Fibroblast of lung (primary cell): ENCODE results near the gene SLC37A1. TPM values are rescaled to one million over a fixed set of nuclear protein-coding genes. Genes with fewer than 3 reads are reported as not detected.

Source experiments
- DNase-seq, 2 donors: peaks; one replicate each; pipeline versions ENCODE4 v3.0.0 to v3.0.0-alpha.2; 2010; ENCODE audit warnings: low read depth in 2 of 2
- H2AFZ ChIP-seq: 2 replicates; pipeline ENCODE4 v1.5.1; 2012; ENCODE audit warnings: low read length, control low read depth, inconsistent platforms
- H3K27ac ChIP-seq: 2 replicates; pipeline ENCODE4 v1.5.1; 2011; ENCODE audit warnings: low read length, control low read depth; ENCODE audit not compliant: insufficient read depth
- H3K27me3 ChIP-seq: 2 replicates; pipeline ENCODE4 v1.5.1; 2011; ENCODE audit warnings: mild to moderate bottlenecking, low read length; ENCODE audit not compliant: control insufficient read depth, insufficient read depth
- H3K36me3 ChIP-seq: 2 replicates; pipeline ENCODE4 v1.5.1; 2011; ENCODE audit warnings: low read length; ENCODE audit not compliant: control insufficient read depth, insufficient read depth
- H3K4me1 ChIP-seq: 2 replicates; pipeline ENCODE4 v1.5.1; 2011; ENCODE audit warnings: low read length; ENCODE audit not compliant: control insufficient read depth, insufficient read depth; ENCODE audit errors: extremely low read depth
- H3K4me2 ChIP-seq: 2 replicates; pipeline ENCODE4 v1.5.1; 2011; ENCODE audit warnings: low read length, control low read depth; ENCODE audit not compliant: insufficient read depth; ENCODE audit errors: extremely low read depth
- H3K4me3 ChIP-seq, 4 experiments: fragments of 200-600 bp in 1 of 4; sonication (generic) in 1 of 4; replicated peaks in 1 of 4; 2 replicates each; pipeline ENCODE4 v1.5.1; 2011 to 2016; ENCODE audit warnings: low read length in 4 of 4, low read depth in 3 of 4, mild to moderate bottlenecking in 3 of 4, control low read depth in 2 of 4, inconsistent platforms in 1 of 4, mixed read lengths in 1 of 4; ENCODE audit not compliant: insufficient read depth in 1 of 4; ENCODE audit errors: control extremely low read depth in 1 of 4
- H3K79me2 ChIP-seq: 2 replicates; pipeline ENCODE4 v1.5.1; 2012; ENCODE audit warnings: mild to moderate bottlenecking, low read length, inconsistent platforms; ENCODE audit not compliant: control insufficient read depth, insufficient read depth
- H3K9ac ChIP-seq: 2 replicates; pipeline ENCODE4 v1.5.1; 2011; ENCODE audit warnings: mild to moderate bottlenecking, low read length, control low read depth; ENCODE audit not compliant: insufficient read depth
- H3K9me3 ChIP-seq: 2 replicates; pipeline ENCODE4 v1.5.1; 2012; ENCODE audit warnings: low read depth, low read length; ENCODE audit not compliant: control insufficient read depth, insufficient read depth
- H4K20me1 ChIP-seq: 2 replicates; pipeline ENCODE4 v1.5.1; 2011; ENCODE audit warnings: low read length; ENCODE audit not compliant: control insufficient read depth, insufficient read depth; ENCODE audit errors: extremely low read depth
- CTCF ChIP-seq, 2 donors: IDR thresholded peaks in 1 of 2; conservative IDR thresholded peaks in 1 of 2; 1 replicate in 1 of 2; 2 replicates in 1 of 2; pipeline ENCODE4 v1.5.1; 2011 to 2012; ENCODE audit warnings: low read length in 2 of 2, control low read depth in 1 of 2, inconsistent platforms in 1 of 2, low read depth in 1 of 2, mild to moderate bottlenecking in 1 of 2
- EZH2 ChIP-seq: IDR thresholded peaks from 2 replicates; pipeline ENCODE4 v1.5.1; 2012; ENCODE audit warnings: low read length, control low read depth, mild to moderate bottlenecking; ENCODE audit errors: missing control alignments
- polyA plus RNA-seq, 2 donors: library from polyadenylated mRNA; depleted of rRNA in 1 of 2; stranded (reverse) in 1 of 2; unstranded in 1 of 2; fragments of >200 nt; gene quantifications; 2 replicates each; pipeline ENCODE4 v1.2.1, GENCODE V29; 2011 to 2012; ENCODE audit warnings: missing spikeins in 1 of 2
- total RNA-seq: library from RNA; depleted of rRNA; stranded (reverse); fragments of >200 nt; gene quantifications from 2 replicates; pipeline ENCODE4 v1.2.1, GENCODE V29; 2014

SLC37A1 gene
- total and polyA plus RNA-seq, 2 donors (not counting 1 experiment from before 2014, with no cell fraction given), result 0.42 to 6.4 TPM

GRCh38 chr21:42564561-42564971 is 50.9 kb downstream of the SLC37A1 start:
- no peaks in the 10 kb centered on the region for H3K79me2 ChIP-seq
- no peaks in the 10 kb centered on the region for H4K20me1 ChIP-seq
- no peak for DNase-seq
- H3K4me2 ChIP-seq, result no peak overlapping the region
- H3K27ac ChIP-seq, result no peak overlapping the region
- H3K4me1 ChIP-seq, result no peaks in the 10 kb centered on the region
- TF ChIP-seq EZH2 (no peak), CTCF (conservative IDR thresholded peaks at IDR 0.05 in 1 of 2, IDR thresholded peaks at IDR 0.05 in 1 of 2; ENCODE audit: low read depth in 1 of 2, low read length in 2 of 2) (no peak)
- no peaks in the 10 kb centered on the region for H3K9me3 ChIP-seq
- no peak overlapping the region for H3K4me3 ChIP-seq
- no peak overlapping the region for H3K9ac ChIP-seq
- no peaks in the 10 kb centered on the region for H3K27me3 ChIP-seq
- no peak overlapping the region for H2AFZ ChIP-seq
- no peaks in the 10 kb centered on the region for H3K36me3 ChIP-seq

DNA sequence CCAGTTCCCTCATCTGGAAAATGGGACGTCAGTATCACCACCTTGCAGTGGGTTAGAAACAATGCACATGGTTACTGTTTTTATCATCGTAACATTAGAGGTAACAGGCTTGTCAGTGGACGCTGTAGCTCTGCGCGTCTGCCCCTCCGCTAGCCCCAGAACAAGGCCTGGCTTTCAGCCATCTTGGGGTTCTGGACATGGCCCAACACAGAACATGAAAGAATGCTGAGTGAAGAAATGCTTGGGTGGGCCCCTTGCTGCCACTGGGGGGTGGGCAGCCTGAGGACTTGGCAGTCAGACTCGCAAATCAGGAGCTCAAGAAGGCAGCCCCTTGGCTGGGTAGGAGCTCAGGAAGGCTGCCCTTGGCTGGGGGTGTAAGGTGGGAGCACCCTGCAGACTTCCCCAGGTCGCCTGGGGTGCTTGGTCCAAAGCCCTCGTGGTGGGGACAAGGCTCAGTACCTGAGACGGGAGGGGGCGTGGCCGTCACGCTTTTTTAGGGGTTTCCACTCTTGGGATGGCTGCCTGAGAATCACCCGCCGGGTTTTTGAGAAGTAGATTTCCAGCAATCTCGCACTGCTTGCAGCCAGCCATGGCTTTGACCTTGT is 51.7 kb downstream of the SLC37A1 start:
- Histone ChIP-seq H3K27me3 (no peaks in the 10 kb centered on the region), H3K4me1 (no peaks in the 10 kb centered on the region), H3K9ac (no peak overlapping the region), H3K4me2 (no peak overlapping the region), H3K79me2 (no peaks in the 10 kb centered on the region), H3K9me3 (no peaks in the 10 kb centered on the region), H2AFZ (no peak overlapping the region), H3K36me3 (no peaks in the 10 kb centered on the region), H3K27ac (no peak overlapping the region), H3K4me3 (no peak overlapping the region), H4K20me1 (no peaks in the 10 kb centered on the region)
- DNase-seq, result no peak
- TF ChIP-seq CTCF (conservative IDR thresholded peaks at IDR 0.05 in 1 of 2, IDR thresholded peaks at IDR 0.05 in 1 of 2; ENCODE audit: low read depth in 1 of 2, low read length in 2 of 2) (no peak), EZH2 (no peak)

GRCh38 chr21:42565886-42566523 is 52.4 kb downstream of the SLC37A1 start:
- H3K4me2 ChIP-seq, result no peak overlapping the region
- H3K79me2 ChIP-seq, result no peaks in the 10 kb centered on the region
- H2AFZ ChIP-seq, result no peak overlapping the region

More at GRCh38 chr21:42565886-42566523, 52.4 kb downstream of the SLC37A1 start:
- Histone ChIP-seq H3K9ac (no peak overlapping the region), H3K36me3 (no peaks in the 10 kb centered on the region), H3K27me3 (no peaks in the 10 kb centered on the region), H3K27ac (no peak overlapping the region), H3K9me3 (no peaks in the 10 kb centered on the region), H4K20me1 (no peaks in the 10 kb centered on the region), H3K4me1 (no peaks in the 10 kb centered on the region), H3K4me3 (no peak overlapping the region)
- no peak for DNase-seq
- no peak for TF ChIP-seq EZH2
- TF ChIP-seq CTCF (conservative IDR thresholded peaks at IDR 0.05 in 1 of 2, IDR thresholded peaks at IDR 0.05 in 1 of 2; ENCODE audit: low read depth in 1 of 2, low read length in 2 of 2), result no peak
